ENCODE results near the gene RFTN1. TPM values are rescaled to one million over a fixed set of nuclear protein-coding genes. Genes with fewer than 3 reads are reported as not detected.

RFTN1 gene
- total and polyA plus RNA-seq, 9 of the 15 experiments (the other 6 are each of a cell fraction or from before 2014, with no cell fraction given): 0.08 to 0.51 (median 0.11) TPM; not detected in 6

DNA sequence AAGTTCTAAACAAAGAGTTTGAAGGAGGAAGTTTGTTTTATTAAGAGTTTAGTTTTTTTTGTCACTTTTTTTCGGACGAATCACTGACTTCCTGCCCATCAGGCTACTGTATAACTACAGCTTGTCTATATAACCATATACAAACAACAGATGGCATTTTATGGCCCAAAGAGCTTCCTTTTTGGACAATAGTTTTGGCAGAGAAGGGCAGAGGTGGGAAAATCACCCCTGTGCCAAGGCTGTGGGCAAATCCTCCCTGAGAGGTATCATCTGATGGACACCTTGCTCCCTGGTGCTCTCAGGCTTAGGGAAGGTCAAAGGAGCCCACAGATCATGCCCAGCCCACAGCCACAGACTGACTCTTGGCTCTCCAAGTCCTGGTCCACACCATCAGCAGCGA, 135.1 kb downstream of the RFTN1 start:
- H3K9me3 ChIP-seq (replicated peaks; ENCODE audit: control insufficient read depth, insufficient read depth, low read depth, low read length): no peaks in the 10 kb centered on the region
- ChIA-PET CTCF (ENCODE audit: low intra/inter-chr PET ratio) (no interaction called here), POLR2A (no interaction called here)
- no peak overlapping the region for H3K27ac ChIP-seq (ENCODE audit: extremely low read depth, low read depth, low read length)
- no peak for TF ChIP-seq ADNP (tag; IDR thresholded peaks at IDR 0.05)
- TF ChIP-seq NONO (IDR thresholded peaks at IDR 0.05; ENCODE audit: low read depth in 2 of 2, low read length in 1 of 2): no peak
- no peak for TF ChIP-seq CREB5 (CRISPR knock-in tag; IDR thresholded peaks at IDR 0.05)
- TF ChIP-seq ESRRA (IDR thresholded peaks at IDR 0.05; ENCODE audit: borderline replicate concordance, low read depth): no peak
- no peak for TF ChIP-seq HDAC3 (IDR thresholded peaks at IDR 0.05; ENCODE audit: borderline replicate concordance, partially characterized antibody)
- TF ChIP-seq ZNF133 (CRISPR knock-in tag; IDR thresholded peaks at IDR 0.05): no peak
- TF ChIP-seq ZEB2 (IDR thresholded peaks at IDR 0.05): no peak
- no peak for TF ChIP-seq NCOA2 (IDR thresholded peaks at IDR 0.05; ENCODE audit: partially characterized antibody in 2 of 2)
- no peak for TF ChIP-seq FOXK2 (conservative IDR thresholded peaks at IDR 0.05 in 1 of 2, IDR thresholded peaks at IDR 0.05 in 1 of 2; ENCODE audit: low read depth in 2 of 2)
- TF ChIP-seq ZFX (CRISPR knock-in tag; IDR thresholded peaks at IDR 0.05): no peak
- no peak for TF ChIP-seq SIRT6 (IDR thresholded peaks at IDR 0.05; ENCODE audit: low read depth, low read length)
- TF ChIP-seq ARID3A (IDR thresholded peaks at IDR 0.05; ENCODE audit: borderline replicate concordance, low read depth, low read length): no peak
- TF ChIP-seq ESRRB (CRISPR knock-in tag; IDR thresholded peaks at IDR 0.05; ENCODE audit: borderline replicate concordance): no peak
- TF ChIP-seq USF1 (CRISPR knock-in tag; IDR thresholded peaks at IDR 0.05): no peak
- H3K9me1 ChIP-seq (ENCODE audit: control insufficient read depth, insufficient read depth, low read length): no peaks in the 10 kb centered on the region
- no peak overlapping the region for H2AFZ ChIP-seq (ENCODE audit: low read depth, low read length)
- intact Hi-C loops (cut with micrococcal nuclease) (no loop called here), in situ Hi-C loops (cut with MboI) (no loop called here)
- no peaks in the 10 kb centered on the region for H3K79me2 ChIP-seq (ENCODE audit: control insufficient read depth, insufficient read depth, low read length)
- H3K4me2 ChIP-seq (ENCODE audit: insufficient read depth, low read length): no peak overlapping the region
- 9% methylated on average over 3 of the region's 3 CpGs for WGBS (ENCODE audit: insufficient coverage, low coverage, missing lambda C conversion rate)
- no peak overlapping the region for H3K9ac ChIP-seq (ENCODE audit: insufficient read depth in 1 of 2, low read depth in 2 of 2, low read length in 2 of 2)
- ATAC-seq (no peak), FAIRE-seq (no peak), DNase-seq (ENCODE audit: extremely low read depth in 1 of 4, low spot score in 3 of 4) (no peak)
- H3K4me3 ChIP-seq: no peak overlapping the region
- no TSS peak for BruUV-seq (replicated peaks)
- H3K4me1 ChIP-seq (replicated peaks in 1 of 2; ENCODE audit: control insufficient read depth in 2 of 2, insufficient read depth in 2 of 2, low read length in 2 of 2): peaks cover 0 to 3% of the 10 kb centered on the region in 2 experiments; a peak in 1 of 5 replicates
- H3K27me3 ChIP-seq (ENCODE audit: control insufficient read depth in 2 of 2, insufficient read depth in 2 of 2, low read length in 2 of 2): peaks cover 0 to 7% of the 10 kb centered on the region in 2 experiments; a peak in 4 of 5 replicates
- H4K20me1 ChIP-seq (replicated peaks; ENCODE audit: control insufficient read depth, insufficient read depth, low read length): 0 out of 2 replicates have a peak, but pooled peaks cover 4% of the 10 kb centered on the region
- no peaks in the 10 kb centered on the region for H3K36me3 ChIP-seq (ENCODE audit: control insufficient read depth, insufficient read depth, low read length)
